Measurements from ENCODE around the gene LILRB5.
"Not testable (repeated sequence)": the region's sequence is repeated elsewhere in the genome, so short reads cannot be mapped to it uniquely, and the experiment has no call there.

The LILRB5 gene

DNA sequence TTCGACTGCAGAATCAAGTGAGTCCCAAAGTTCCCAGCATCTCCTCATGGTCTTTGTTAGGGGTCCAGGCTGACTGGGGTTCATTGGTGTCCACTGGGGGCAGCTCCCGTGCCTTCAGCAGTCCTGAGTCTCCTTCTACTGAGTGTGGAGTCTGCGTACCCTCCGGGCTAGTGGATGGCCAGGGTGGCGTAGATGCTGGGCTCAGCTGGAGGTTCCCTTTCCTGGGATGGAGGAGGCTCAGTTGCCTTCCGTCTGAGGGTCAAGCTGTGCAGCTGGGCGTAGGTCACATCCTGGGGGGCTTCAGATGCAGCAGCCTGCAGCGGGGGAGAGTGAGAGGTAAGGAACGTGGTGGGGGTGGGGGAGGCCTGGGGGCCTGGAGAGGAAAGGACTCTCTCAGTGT is 17.4 kb upstream of the LILRB5 start:
- not testable (repeated sequence) for DNase-seq

DNA sequence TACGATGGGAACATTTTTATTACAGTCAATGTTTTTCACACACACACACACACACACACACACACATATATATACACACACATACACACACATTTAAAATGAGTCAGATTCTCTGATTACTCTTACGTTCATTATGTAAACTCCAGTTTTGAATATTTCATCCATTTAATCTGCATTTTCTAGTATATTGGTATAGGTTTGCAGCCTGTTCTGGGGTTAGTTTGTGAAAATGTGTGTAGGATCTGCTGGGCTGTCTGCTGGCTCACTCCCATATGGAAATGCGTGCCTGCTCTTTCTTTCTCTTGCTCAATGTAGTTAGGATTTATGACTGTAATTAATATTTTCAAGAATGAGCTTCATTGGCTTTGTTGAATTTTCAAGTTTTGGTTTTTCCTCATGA is 16.7 kb upstream of the LILRB5 start:
- no peak for DNase-seq

- DNase-seq = not testable (repeated sequence)
Observed at GRCh38 chr19:54272181-54272580, 15.1 kb upstream of the LILRB5 start.

DNA sequence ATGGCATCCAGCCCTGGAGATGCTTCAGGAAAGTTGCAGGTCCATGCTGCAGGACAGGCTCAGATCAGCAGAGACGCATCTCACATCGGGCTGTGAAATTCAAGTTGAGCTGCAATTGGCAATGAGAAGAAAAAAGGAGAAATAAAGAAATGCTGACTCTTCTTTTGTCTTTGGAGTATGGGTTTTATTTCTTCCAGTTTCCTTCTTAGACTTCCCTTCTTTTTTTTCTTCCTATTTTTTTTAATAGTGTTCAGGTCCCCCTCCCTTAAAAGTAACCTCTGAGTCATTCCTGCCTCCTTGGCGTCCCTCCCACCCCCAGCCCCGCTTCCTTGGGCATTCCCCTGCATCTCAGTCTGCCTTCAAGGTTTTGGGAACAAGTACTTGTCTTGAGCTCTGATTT is 14.5 kb upstream of the LILRB5 start:
- not testable (repeated sequence) for DNase-seq

- DNase-seq = no peak
Observed at GRCh38 chr19:54271106-54271505, 14.0 kb upstream of the LILRB5 start.

DNA sequence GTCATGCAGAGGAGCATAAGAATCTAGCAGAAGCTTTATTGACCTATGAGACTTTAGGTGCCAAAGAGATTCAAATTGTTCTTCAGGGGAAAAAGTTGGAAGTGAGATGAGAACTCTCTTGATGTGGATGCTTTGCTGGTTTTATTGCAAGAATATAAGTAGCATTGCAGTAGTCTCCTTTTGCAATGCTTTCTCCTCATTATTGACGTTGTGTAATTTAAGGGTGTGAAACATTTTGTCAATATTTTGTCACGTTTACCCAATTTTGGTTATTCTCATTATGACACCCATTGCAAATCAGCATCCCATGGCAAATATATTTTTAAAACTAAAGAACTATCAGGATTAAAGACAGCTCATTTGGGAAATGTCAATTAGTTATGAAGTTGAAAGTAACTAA is 11.9 kb upstream of the LILRB5 start:
- DNase-seq = no peak

DNA sequence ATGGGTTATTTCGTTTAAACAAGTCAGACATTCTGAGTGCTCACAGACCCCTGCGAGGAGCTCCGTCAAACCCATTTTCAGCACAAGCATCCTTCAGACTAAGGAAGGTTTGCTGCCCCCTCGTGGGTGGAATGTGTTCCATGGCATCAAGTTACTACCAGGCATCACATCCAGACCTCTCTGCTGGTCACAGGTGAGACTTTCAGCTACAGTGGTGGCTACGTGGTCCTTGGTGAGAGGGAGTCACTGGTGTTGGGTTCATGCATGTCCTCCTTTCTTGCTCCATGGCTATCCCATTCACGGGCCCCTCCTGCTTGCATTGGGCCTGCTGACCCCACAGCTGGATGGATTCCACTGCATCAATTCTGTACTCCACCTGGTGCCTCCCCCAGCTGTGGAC is 9.1 kb upstream of the LILRB5 start:
- DNase-seq = peak; percentile 42

GRCh38 chr19:54262470-54262869 is 5.4 kb upstream of the LILRB5 start:
- no peak for DNase-seq

- no peak for DNase-seq
Observed at GRCh38 chr19:54262066-54262465, 5.0 kb upstream of the LILRB5 start.

- DNase-seq = no peak
Observed at GRCh38 chr19:54256250-54257115, 590 bp downstream of the LILRB5 start.

DNA sequence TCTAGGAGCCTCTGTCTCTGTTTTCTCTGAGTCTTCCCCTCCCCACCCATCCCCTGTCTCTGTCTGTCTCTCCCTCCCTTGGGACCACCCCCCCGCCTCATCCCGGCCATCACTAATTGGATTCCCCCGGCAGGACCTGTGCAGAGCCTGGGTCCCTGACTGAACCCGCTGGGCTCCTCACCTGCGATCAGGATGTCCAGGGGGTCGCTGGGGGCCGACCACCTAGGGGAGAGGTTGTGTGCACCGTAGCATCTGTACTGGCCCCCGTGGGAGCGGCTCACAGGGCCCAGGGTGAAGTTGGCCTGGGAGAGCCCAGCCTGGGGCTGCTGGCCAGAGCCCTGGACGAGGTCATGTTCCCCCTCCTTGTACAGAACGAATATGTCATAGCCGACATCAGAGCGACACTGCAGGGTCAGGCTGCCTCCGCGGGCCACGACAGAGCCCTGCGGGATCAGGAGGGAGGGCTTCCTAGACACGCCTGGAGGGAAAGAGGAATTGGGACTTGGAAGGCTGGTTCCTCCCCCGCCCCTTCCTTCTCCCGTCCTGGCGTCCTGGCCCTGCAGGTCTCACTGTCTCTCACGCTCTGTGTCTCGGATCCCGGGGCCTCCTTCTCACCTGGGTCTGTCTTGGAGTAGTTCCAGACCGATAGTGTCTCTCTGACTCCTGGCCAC is 1.8 kb downstream of the LILRB5 start:
- no peak for DNase-seq

DNA sequence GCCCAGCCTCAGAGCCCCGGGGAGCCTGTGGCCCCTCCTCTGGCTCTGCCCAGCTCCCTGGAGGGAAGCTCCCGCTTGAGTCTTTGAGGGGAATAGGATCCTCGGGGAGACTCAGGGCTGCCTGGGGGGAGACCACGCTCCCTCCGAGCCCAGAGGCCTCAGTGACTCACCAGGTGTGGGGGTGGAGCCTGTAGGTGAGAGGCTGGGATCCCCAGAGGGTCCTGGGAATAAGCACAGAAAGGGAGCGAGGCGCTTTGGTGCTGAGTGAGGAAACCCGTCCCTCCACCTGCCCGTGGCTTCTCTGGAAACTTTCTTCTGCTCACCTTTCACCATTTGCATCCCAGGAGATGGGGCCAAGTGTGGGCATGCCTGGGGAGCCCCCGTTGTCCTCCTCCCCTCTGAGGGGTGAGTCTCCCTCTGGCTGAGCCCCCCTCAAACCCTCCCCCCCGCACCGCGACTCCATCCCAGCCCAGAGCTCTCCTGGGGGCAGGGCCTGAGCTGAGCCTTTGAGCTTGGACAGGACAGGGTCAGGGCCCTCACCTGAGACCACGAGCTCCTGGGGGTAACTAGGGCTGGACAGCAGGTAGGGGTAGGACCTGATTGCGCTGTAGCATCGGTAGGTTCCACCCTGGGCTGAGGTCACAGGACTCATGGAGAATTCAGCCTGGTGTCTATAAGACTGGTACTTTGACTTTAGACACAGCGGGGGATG is 2.7 kb downstream of the LILRB5 start:
- DNase-seq = no peak

- no peak for DNase-seq
Observed at GRCh38 chr19:54253331-54254194, 3.5 kb downstream of the LILRB5 start.

DNA sequence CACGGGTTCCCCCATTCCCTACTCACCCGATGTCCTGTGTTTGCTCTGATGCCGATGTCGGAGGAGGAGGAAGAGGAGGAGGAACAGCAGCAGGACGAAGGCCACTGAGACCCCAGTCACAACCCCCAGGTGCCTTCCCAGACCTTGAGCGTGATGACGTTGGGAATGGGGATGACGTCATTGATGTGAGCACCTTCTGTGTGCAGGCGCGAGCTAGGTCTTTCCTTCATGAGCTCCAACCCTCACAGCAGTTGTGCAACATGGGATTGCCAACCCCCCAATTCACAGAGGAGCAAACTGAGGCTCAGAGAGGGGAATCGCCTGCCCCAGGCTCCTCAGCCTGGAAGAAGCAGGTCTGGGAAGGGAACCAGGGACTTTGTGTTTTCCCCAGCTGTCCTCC is 4.2 kb downstream of the LILRB5 start:
- no peak for DNase-seq

GRCh38 chr19:54252243-54252642 is 4.8 kb downstream of the LILRB5 start:
- no peak for DNase-seq

GRCh38 chr19:54248016-54248601 is 9.0 kb downstream of the LILRB5 start:
- DNase-seq = no peak

- no peak for DNase-seq
Observed at GRCh38 chr19:54247106-54247930, 9.8 kb downstream of the LILRB5 start.

DNA sequence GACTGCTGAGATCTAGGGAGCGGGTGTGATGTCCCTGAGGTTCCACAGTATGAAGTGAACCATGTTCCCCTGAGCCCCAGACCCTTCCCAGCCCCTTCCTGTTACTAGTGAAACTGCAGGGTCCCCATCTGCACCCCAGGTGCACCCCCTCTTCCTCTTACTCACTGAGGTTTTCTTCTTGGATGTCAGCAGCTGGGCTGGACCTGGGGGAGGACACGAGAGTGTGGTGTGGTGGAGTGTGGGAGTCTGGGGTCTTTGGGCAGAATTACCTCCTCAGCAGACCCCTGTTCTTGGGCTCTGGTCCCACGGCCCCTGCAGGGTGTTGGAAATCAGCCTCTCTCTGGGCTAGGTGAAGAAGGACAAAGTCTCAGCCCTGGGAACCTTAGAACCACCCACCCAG is 11.1 kb downstream of the LILRB5 start:
- DNase-seq = no peak

DNA sequence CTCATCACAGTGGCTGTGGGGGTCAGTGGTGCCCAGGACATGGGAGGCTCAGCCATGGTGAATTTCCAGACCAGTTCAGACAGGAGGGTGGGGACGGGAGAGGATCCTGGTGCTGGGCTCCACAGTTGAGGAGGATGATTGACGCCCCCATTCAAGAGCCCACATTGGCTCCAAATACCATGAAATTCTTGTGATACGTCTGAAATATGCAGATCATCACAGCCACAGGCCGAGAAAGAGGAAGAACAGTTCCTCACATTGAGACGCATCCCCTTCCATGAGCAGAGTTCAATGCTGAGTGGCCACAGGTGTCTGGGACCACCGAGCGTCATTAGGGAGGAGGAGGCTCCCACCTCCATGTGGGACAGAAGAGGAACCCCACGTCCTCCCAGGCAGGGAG is 13.3 kb downstream of the LILRB5 start:
- not testable (repeated sequence) for DNase-seq

DNA sequence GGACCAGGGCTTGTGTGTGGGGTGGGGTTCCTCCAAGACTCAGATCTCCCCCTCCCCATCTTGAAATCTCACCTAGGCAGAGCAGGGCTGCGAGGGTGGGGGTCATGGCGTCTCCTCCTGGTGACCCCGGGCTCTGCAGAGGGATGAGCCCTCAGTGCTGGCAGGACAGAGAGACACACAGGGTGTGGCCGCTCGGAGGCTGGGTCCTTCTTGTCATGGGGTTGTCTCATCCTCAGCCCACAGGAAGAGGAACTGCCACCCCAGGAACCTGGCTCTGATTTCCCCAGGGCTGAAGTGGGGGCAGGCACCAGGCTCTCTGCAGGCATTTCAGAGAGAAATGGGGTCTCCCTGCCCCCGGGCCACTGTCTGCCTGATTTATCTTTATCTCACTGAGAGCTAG is 14.4 kb downstream of the LILRB5 start, which contains the start of gene LILRA6:
Gene LILRA6, minus strand, starts transcription at position 145 of the 400 bp plus-strand sequence.
- DNase-seq = not testable (repeated sequence)

- DNase-seq = not testable (repeated sequence)
Observed at GRCh38 chr19:54242234-54242633, 14.8 kb downstream of the LILRB5 start.

All from activated CD4-positive, alpha-beta T cell treated with anti-CD3 and anti-CD28 coated beads for 1 hour (primary cell).